GM18951 (cell line): ENCODE data around the gene TRMT10A.
"Not testable (repeated sequence)": the region's sequence is repeated elsewhere in the genome, so short reads cannot be mapped to it uniquely, and the experiment has no call there.

Experiments
- POLR2A ChIP-seq: IDR thresholded peaks from 4 replicates; pipeline ENCODE4 v1.6.1; 2011; ENCODE audit warnings: mild to moderate bottlenecking; ENCODE audit not compliant: insufficient read length, insufficient read depth; ENCODE audit errors: extremely low read depth
- in situ Hi-C: fragments of 300-500 bp; cut with MboI; formaldehyde crosslinking; loops from one replicate; pipeline ENCODE4 v1.12.0; 2022; ENCODE audit warnings: low sequenced_read_pairs, mixed read lengths, inconsistent platforms; ENCODE audit not compliant: unreplicated experiment

Gene TRMT10A

DNA sequence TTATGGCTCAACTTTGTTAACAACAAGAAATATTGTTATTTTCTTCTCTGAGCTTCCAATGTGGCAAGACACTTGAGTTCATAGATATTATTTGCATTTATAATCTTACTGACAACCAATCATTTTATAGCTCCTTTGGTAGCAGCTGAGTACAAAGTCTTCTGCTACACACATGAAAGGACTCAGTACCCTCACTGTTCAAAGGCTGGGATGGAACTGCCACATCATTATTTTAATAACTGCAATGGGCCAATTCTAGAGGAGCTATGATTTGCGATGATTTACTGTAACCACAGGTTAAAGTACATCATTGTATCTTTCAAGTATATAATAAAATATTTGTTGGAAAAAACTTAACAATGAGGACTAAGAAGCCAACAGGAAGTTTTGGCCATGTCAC, 21.7 kb upstream of the TRMT10A start:
- no peak for TF ChIP-seq POLR2A
- in situ Hi-C loops, result no loop called here

GRCh38 chr4:99578714-99579113, 14.9 kb upstream of the TRMT10A start:
- in situ Hi-C loops, result no loop called here
- TF ChIP-seq POLR2A, result no peak

DNA sequence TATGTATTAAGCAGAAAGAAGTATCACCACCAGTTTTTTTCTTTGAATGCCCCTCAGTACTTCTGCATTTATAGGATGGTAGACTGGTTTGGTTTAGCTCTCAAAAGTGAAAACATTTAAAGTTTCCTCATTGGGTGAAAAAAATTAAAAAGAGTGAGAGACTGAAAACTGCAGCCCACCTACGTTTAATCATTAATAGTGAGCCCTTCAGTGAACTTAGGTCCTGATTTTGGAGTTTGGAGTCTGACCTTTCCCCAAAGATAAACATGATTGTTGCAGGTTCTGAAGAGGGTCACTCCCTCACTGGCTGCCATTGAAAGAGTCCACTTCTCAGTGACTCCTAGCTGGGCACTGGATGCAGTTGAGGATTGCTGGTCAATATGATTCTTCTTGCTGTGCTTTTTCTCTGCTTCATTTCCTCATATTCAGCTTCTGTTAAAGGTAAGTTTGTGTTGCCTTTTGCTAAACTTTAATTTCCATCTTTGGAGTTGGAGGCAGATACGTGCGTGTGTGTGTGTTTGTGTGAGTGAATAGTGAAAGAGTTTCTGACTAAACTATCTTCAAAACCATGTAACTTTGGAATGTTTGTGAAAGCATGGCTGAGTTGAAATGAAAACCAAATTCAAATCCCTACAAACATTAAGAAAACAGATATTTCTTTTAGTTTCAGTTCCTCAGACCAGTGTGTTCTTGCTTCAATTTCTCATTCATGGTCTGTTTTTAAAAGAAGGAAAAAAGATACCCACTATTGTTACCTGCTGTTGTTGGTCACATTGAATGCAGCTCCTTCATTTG, 10.9 kb upstream of the TRMT10A start, which contains the start of gene MTTP:
Gene MTTP, plus strand, starts transcription at position 295 of the 795 bp plus-strand sequence. Its CDS starts 86 bp downstream, at position 381.
- in situ Hi-C loops, result no loop called here
- TF ChIP-seq POLR2A, result no peak

DNA sequence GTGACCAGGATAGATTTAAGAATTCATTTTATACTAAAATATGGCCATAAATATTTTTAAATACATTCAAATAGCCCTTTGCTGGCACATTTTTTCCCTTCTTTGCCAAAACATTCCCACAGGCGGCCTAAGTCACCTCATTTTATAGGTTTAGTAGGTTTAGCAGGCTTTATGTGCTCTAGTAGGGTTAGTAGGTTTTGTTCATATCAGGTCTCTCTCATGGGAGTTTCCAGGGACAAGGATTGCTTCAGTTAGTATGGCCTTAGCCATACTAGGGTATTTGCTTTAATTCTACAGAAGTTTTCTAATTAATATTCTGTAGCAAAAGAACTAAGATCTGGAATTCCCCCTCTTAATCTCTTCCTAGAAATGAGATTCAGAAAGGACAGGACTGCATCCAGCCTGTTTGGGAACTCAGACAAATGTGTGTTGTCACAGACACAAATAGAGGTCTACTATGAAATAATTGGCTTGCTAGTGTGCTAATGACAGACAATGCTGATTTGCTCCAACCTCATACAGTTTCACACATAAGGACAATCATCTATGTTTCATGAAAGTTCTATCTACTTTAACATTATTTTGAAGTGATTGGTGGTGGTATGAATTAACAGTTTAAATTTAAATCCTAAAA, 10.0 kb upstream of the TRMT10A start:
- TF ChIP-seq POLR2A, result no peak
- in situ Hi-C loops, result no loop called here

GRCh38 chr4:99572527-99573240, 8.8 kb upstream of the TRMT10A start:
- TF ChIP-seq POLR2A, result no peak
- in situ Hi-C loops, result no loop called here

- in situ Hi-C loops, result no loop called here
- no peak for TF ChIP-seq POLR2A
Measured at GRCh38 chr4:99571883-99572282, 8.0 kb upstream of the TRMT10A start.

DNA sequence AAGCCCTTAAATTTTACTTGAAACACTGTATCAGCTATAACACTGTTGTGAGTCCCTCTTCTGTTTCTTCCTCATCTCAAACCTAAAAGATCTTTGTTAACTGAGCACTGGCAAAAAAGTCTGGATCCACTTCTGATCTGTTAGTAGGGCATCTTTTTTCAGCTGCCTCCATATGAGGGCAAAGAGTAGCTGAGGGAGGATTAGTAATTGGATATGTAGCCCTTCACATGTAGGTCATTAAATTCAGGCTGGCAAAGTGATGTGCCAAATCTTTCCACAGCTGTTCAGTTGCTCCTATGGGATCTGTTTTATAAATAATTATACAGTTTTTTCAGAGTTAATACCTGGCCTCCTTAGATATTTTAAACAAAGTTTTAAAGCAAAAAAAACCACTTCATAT, 1.1 kb upstream of the TRMT10A start:
- TF ChIP-seq POLR2A, result no peak
- in situ Hi-C loops, result loop anchor here (5.0 kb wide), 1 partner anchor 322 kb away; no protein-coding TSS in a partner anchor

DNA sequence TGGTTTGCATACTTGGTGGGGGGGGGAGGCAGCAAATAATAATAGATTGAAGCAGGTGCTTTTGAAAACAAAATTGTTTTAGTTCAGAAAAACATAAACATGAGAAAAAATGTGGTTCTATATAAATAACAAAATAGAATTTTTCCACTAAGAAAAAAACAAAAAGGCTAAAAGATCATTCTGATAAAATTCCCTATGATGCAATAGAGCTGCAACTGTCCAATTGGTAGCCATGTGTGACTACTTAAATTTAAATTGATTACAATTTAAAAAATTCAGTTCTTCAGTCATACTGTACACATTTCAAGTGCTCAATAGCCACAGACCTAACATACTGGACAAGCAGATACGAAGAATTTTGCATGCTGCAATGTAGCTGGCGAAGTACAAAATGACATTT, 11.0 kb downstream of the TRMT10A start:
- TF ChIP-seq POLR2A, result no peak
- in situ Hi-C loops, result no loop called here

DNA sequence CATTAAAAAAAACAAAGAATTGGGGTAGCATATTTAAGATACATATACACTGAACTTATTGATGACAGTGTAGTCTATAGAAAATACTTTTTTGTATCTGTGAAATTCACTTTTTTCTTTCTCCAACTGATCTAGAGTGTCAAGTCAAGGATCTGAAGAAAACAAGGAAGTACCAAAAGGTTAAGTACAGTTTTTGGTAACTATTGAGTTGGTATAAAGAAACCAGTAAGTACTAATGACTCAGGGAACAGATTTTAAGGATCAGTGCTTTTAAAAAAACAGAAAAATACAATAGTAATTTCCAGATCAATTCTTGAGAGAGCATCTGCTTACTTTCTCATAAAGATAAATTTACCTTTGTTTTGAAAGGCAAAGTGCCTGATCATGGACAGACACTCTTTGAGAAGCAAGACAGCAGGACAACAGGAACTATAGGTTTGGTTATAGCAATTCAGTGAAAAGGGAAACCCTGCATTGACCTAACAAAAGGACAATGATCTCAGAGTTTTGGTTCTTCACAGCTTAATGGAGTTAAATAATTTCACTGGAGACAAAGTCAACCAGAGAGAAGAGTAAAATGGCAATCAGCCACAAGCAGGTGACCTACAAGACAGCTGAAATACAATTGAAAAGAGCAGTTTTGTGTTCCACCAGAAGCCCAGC, 23.4 kb downstream of the TRMT10A start:
- TF ChIP-seq POLR2A, result no peak
- in situ Hi-C loops, result no loop called here

- no peak for TF ChIP-seq POLR2A
- in situ Hi-C loops, result no loop called here
Measured at GRCh38 chr4:99537674-99538073, 26.2 kb downstream of the TRMT10A start.

DNA sequence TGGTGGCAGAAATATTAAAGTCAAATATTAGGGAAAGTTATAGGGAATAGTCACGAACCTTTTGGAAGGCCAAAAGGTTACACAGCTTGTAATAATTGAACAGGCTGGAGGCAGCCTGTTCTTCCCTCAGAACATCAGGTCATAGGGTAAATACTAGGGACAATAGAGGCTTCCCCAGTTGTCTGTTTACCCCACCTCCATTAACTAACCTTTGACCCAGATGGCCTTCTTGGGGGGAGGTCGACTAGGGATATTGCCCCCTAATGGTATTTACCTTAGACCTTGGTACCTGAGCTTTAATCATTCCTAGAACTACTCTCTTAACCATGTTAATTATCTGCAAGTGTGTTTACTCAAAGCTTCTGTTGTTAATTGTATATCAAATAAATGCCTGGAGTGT, 27.0 kb downstream of the TRMT10A start:
- TF ChIP-seq POLR2A, result no peak
- in situ Hi-C loops, result no loop called here

- TF ChIP-seq POLR2A, result no peak
- in situ Hi-C loops, result no loop called here
Measured at GRCh38 chr4:99536271-99536670, 27.6 kb downstream of the TRMT10A start.

GRCh38 chr4:99534699-99535098, 29.1 kb downstream of the TRMT10A start:
- in situ Hi-C loops, result not testable (repeated sequence)
